CD4-positive, alpha-beta T cell (primary cell): ENCODE results near the gene EVPL. TPM values are rescaled to one million over a fixed set of nuclear protein-coding genes. Genes with fewer than 3 reads are reported as not detected.

ENCODE experiments used
- ATAC-seq: fragments of 200-7000 bp; cut with Tn5 transposase; one replicate; pipeline ENCODE4 v1.10.0; 2022; ENCODE audit warnings: mild to moderate bottlenecking; ENCODE audit not compliant: poor library complexity
- CTCF ChIA-PET: fragments of 350-600 bp; sonication (Branson Sonifier 250); formaldehyde crosslinking; loops from one replicate; lab custom pipeline; 2021; ENCODE audit warnings: antibody characterized with exemption, inconsistent platforms; lab: Charles Lee
- POLR2A ChIA-PET: fragments of 350-600 bp; sonication (Branson Sonifier 250); formaldehyde crosslinking; loops from one replicate; lab custom pipeline; 2021; ENCODE audit warnings: antibody characterized with exemption, inconsistent platforms; lab: Charles Lee
- DNase-seq, 14 experiments: peaks; one replicate each; pipeline ENCODE4 v3.0.0-alpha.2; 2013 to 2020; ENCODE audit warnings: mixed read lengths in 2 of 14
- H3K27ac ChIP-seq, 2 donors: one replicate each; pipeline versions ENCODE4 v1.5.1 to v1.7.0; 2013; ENCODE audit warnings: low read length in 2 of 2, low read depth in 1 of 2, mild to moderate bottlenecking in 1 of 2
- H3K27me3 ChIP-seq, 2 experiments: 1 replicate in 1 of 2; 2 replicates in 1 of 2; pipeline versions ENCODE4 v1.6.1 to v1.7.0; 2013; ENCODE audit warnings: low read length in 2 of 2, control low read depth in 1 of 2, mild to moderate bottlenecking in 1 of 2, moderate library complexity in 1 of 2; ENCODE audit not compliant: insufficient read depth in 2 of 2, control insufficient read depth in 1 of 2
- H3K36me3 ChIP-seq: one replicate; pipeline ENCODE4 v1.6.1; 2013; ENCODE audit warnings: low read length, control low read depth; ENCODE audit not compliant: insufficient read depth
- H3K4me1 ChIP-seq: one replicate; pipeline ENCODE4 v1.6.1; 2013; ENCODE audit warnings: low read length, control low read depth; ENCODE audit not compliant: insufficient read depth
- H3K4me3 ChIP-seq: one replicate; pipeline ENCODE4 v1.5.1; 2013; ENCODE audit warnings: mild to moderate bottlenecking, low read length, moderate library complexity
- H3K9me3 ChIP-seq, 2 experiments: 1 replicate in 1 of 2; 2 replicates in 1 of 2; pipeline versions ENCODE4 v1.6.1 to v1.7.0; 2013; ENCODE audit warnings: low read length in 2 of 2, mild to moderate bottlenecking in 2 of 2, control low read depth in 1 of 2, moderate library complexity in 1 of 2; ENCODE audit not compliant: control insufficient read depth in 1 of 2, insufficient read depth in 1 of 2
- H3K27ac Mint-ChIP-seq: one replicate; pipeline ENCODE4 v1.8.0; 2020; ENCODE audit warnings: mixed read lengths
- H3K27me3 Mint-ChIP-seq: one replicate; pipeline ENCODE4 v1.8.0; 2021; ENCODE audit warnings: mixed read lengths
- H3K36me3 Mint-ChIP-seq: one replicate; pipeline ENCODE4 v1.8.0; 2021; ENCODE audit warnings: low read depth, mixed read lengths
- H3K4me1 Mint-ChIP-seq: one replicate; pipeline ENCODE4 v1.8.0; 2021; ENCODE audit warnings: low read depth, mixed read lengths
- H3K4me3 Mint-ChIP-seq: one replicate; pipeline ENCODE4 v1.8.0; 2020; ENCODE audit warnings: mild to moderate bottlenecking, mixed read lengths
- H3K9me3 Mint-ChIP-seq: one replicate; pipeline ENCODE4 v1.8.0; 2020; ENCODE audit warnings: mixed read lengths
- intact Hi-C, 2 experiments: fragments of 100-400 bp; cut with DNase I in 1 of 2; cut with micrococcal nuclease in 1 of 2; formaldehyde crosslinking; loops; one replicate each; pipeline versions ENCODE4 v1.15.1 to v1.9.0; 2023 to 2025; cut with DNase I, micrococcal nuclease
- total RNA-seq, 174 experiments: library from RNA in 2 of 174; stranded (reverse) in 2 of 174; gene quantifications; one replicate each; pipeline ENCODE4 v1.2.3 and lab custom pipeline; 2021 to 2026
- TF ChIP-seq, protein P1 (sequence below): fragments of 200-600 bp; IDR thresholded peaks from one replicate; pipeline ENCODE4 v1.8.0; 2022; ENCODE audit warnings: antibody characterized with exemption, mild to moderate bottlenecking

The EVPL gene
- total RNA-seq, 2 experiments from 2014 or later, result 0.14 to 0.38 TPM

DNA sequence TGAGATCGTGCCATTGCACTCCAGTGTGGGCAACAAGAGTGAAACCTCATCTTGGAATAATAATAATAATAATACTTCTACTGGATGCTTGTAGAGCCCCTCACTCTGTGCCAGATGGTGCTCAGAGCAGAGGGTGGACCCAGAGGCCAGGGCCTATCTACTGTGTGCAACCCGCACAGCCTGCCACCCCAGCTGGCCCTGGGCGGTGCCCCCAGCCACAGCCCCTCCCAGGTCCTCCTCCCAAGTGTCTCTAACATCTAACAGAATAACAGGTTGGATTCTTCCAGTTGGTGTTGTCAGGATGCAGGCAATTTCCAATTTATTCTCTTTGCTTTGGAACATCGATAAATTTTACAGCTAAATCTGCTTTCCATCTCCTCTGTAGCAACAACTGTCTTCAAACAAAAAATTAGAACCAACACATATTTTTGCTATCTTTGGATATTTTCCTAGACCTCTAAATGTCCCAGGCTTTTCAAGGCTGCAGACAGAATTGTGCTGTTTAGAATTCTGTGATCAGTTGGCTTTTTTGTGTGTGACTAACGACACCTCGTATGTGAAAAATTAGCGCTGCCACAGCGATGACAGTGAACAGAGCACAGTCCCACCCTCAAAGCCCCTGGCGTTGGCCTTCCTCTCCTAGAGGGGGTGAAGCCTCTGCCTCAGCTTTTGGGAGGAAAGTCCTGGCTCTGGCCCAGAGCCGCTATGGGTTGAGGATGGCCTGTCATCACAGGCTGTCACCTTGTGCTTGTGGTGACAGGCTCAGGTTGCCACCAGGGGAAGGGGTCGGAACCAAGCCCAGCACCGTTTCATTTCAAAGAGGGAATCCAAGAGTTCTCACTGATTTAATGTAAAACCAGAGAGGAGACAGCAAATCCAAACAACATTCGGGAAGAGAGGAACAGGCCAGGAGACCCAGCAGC, 7.6 kb upstream of the EVPL start:
- DNase-seq, result no peak
- no peaks in the 10 kb centered on the region for H3K27me3 Mint-ChIP-seq
- CTCF ChIA-PET, result no interaction called here
- H3K4me3 ChIP-seq, result no peak overlapping the region
- H3K36me3 Mint-ChIP-seq, result peaks cover 20% of the 10 kb centered on the region
- POLR2A ChIA-PET, result no interaction called here
- no peak overlapping the region for H3K4me3 Mint-ChIP-seq
- H3K27ac ChIP-seq, result no peak overlapping the region
- H3K36me3 ChIP-seq, result peaks cover 19% of the 10 kb centered on the region
- no peaks in the 10 kb centered on the region for H3K9me3 ChIP-seq
- H3K27me3 ChIP-seq, result no peaks in the 10 kb centered on the region
- H3K4me1 Mint-ChIP-seq, result peaks cover 4% of the 10 kb centered on the region
- intact Hi-C loops, result no loop called here
- H3K27ac Mint-ChIP-seq, result no peak overlapping the region
- no peak for ATAC-seq
- TF ChIP-seq, protein P1, sequence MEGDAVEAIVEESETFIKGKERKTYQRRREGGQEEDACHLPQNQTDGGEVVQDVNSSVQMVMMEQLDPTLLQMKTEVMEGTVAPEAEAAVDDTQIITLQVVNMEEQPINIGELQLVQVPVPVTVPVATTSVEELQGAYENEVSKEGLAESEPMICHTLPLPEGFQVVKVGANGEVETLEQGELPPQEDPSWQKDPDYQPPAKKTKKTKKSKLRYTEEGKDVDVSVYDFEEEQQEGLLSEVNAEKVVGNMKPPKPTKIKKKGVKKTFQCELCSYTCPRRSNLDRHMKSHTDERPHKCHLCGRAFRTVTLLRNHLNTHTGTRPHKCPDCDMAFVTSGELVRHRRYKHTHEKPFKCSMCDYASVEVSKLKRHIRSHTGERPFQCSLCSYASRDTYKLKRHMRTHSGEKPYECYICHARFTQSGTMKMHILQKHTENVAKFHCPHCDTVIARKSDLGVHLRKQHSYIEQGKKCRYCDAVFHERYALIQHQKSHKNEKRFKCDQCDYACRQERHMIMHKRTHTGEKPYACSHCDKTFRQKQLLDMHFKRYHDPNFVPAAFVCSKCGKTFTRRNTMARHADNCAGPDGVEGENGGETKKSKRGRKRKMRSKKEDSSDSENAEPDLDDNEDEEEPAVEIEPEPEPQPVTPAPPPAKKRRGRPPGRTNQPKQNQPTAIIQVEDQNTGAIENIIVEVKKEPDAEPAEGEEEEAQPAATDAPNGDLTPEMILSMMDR, result no peak
- peaks cover 12% of the 10 kb centered on the region for H3K4me1 ChIP-seq
- no peaks in the 10 kb centered on the region for H3K9me3 Mint-ChIP-seq

DNA sequence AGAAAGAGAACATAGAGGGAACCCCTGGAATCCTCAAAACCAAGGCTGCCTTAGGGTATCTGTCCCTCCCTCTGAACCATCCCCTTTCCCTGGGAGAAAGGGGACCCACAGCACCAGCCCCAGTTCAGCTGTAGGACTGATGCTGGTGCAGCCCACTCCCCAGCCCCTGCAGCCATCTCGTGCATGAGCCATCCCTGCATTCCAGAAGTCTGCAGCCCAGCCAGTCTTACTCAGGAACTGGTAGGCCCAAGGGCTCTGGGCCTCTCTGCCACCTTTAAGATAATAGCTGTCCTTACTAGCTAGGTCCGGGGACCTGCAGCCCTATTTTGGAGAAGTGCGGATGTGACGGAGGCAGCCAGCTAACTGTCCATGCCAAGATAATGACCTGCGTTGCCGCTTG, 6.0 kb upstream of the EVPL start:
- POLR2A ChIA-PET, result no interaction called here
- Histone ChIP-seq H3K4me1 (peaks cover 25% of the 10 kb centered on the region), H3K27ac (no peak overlapping the region), H3K4me3 (no peak overlapping the region), H3K27me3 (no peaks in the 10 kb centered on the region), H3K9me3 (no peaks in the 10 kb centered on the region), H3K36me3 (peaks cover 3% of the 10 kb centered on the region)
- Mint-ChIP-seq H3K9me3 (no peaks in the 10 kb centered on the region), H3K4me3 (no peak overlapping the region), H3K36me3 (peaks cover 4% of the 10 kb centered on the region), H3K27ac (no peak overlapping the region), H3K27me3 (no peaks in the 10 kb centered on the region), H3K4me1 (peaks cover 16% of the 10 kb centered on the region)
- DNase-seq (no peak), ATAC-seq (no peak)
- CTCF ChIA-PET, result no interaction called here
- intact Hi-C loops, result no loop called here
- TF ChIP-seq, protein P1, result no peak

DNA sequence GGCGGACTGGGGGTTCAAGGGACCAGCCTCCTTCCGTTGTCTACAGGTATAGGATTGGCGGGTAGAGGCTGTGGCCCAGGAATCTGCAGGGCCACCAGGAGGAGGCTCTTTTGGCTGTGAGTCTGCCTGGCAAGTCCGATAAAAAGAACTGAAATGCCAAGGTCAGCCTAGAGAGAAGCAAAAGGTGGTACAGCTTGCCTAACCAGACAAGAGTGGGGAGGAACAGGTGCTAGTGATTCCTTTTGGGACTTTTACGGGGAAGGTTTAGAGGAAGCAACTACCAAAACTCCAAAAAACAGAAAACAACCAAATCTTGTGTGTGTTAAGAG, 5.6 kb upstream of the EVPL start:
- no peak overlapping the region for H3K27ac Mint-ChIP-seq
- Histone ChIP-seq H3K27me3 (no peaks in the 10 kb centered on the region), H3K4me1 (peaks cover 25% of the 10 kb centered on the region), H3K9me3 (no peaks in the 10 kb centered on the region), H3K36me3 (no peaks in the 10 kb centered on the region), H3K4me3 (no peak overlapping the region), H3K27ac (no peak overlapping the region)
- H3K4me1 Mint-ChIP-seq, result peaks cover 16% of the 10 kb centered on the region
- ATAC-seq (no peak), DNase-seq (no peak)
- no peak overlapping the region for H3K4me3 Mint-ChIP-seq
- ChIA-PET CTCF (no interaction called here), POLR2A (no interaction called here)
- peaks cover under 1% of the 10 kb centered on the region for H3K36me3 Mint-ChIP-seq
- TF ChIP-seq, protein P1, result no peak
- H3K9me3 Mint-ChIP-seq, result no peaks in the 10 kb centered on the region
- intact Hi-C loops, result no loop called here
- no peaks in the 10 kb centered on the region for H3K27me3 Mint-ChIP-seq
